SW480 (cell line): ENCODE data around the gene DGAT2.

Source experiments
- DNase-seq: peaks from one replicate; pipeline ENCODE4 v3.0.0-alpha.2; 2016; ENCODE audit warnings: low spot score

DGAT2 gene

GRCh38 chr11:75826461-75827230 lies 58.1 kb downstream of the DGAT2 start:
- no peak for DNase-seq

GRCh38 chr11:75827562-75827961 lies 59.0 kb downstream of the DGAT2 start:
- no peak for DNase-seq

DNA sequence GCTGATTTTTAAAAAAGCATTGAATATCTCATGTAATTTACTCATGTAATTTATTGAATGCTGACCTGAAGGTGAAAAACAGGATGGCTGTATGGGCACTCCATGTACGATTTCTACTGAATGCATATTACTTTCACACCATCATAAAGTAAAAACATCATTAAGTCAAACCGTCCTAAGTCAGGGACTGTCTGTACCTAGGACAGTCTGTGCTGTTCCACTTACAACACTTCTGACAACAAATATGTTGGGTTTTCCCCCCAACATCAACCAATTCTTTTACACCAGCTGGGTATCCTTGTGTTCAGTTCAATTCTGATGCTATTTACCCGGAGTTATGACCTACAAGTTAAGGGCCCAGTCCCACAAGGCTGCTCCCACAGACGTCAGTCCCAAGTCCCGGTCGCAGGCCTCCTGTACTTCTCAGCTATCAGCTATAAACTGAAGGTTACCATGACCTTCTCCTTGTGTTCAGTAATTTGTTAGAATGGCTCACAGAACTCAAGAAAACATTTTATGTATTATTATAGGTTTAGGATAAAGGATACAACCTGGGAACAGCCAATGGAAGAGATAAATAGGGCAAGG lies 63.4 kb downstream of the DGAT2 start:
- DNase-seq: no peak

- no peak for DNase-seq
These were observed 66.2 kb downstream of the DGAT2 start for GRCh38 chr11:75834728-75835127.

- DNase-seq: no peak
These were observed 67.8 kb downstream of the DGAT2 start for GRCh38 chr11:75836417-75836816.

- DNase-seq: no peak
These were observed 71.3 kb downstream of the DGAT2 start for GRCh38 chr11:75839851-75840250.

- DNase-seq: no peak
These were observed 71.9 kb downstream of the DGAT2 start for GRCh38 chr11:75840522-75840921.

- DNase-seq: no peak
These were observed 73.2 kb downstream of the DGAT2 start for GRCh38 chr11:75841739-75842138.

DNA sequence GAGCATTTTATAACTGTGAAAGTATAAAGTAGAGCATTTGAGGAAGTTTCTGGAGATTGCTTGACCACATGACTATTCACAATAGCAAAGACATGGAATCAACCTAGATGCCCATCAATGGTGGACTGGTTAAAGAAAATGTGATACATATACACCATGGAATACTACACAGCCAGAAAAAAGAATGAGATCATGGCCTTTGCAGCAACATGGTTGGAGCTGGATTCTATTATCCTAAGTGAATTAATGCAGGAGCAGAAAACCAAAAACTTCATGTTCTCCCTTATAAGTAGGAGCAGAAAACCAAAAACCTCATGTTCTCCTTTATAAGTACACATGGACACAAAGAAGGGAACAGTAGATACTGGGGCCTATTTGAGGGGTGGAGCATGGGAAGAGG lies 76.7 kb downstream of the DGAT2 start:
- DNase-seq: no peak

- no peak for DNase-seq
These were observed 81.3 kb downstream of the DGAT2 start for GRCh38 chr11:75849894-75850293.

DNA sequence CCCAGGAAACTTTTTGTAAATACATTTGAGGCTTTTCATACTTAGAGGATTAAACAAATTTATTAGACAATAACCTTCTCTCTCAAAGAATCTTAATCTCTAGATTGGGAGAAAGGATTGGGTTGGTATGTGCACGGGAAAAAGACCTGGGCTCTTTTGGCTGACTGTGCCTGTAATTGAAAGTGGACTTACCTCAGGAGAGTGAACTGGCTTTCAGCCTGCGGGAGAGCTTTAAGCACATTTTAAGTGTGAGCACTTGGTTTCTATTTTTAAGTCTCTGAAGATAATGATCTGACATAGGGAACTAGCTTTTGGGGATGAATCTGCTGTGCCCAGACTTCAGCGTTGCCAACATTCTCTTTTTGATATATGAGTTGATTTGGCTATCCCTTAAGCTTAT lies 82.2 kb downstream of the DGAT2 start:
- no peak for DNase-seq
